Activated CD8-positive, alpha-beta T cell treated with anti-CD3 and anti-CD28 coated beads for 36 hours (primary cell): Measurements from ENCODE around the gene KY. TPM values are rescaled to one million over a fixed set of nuclear protein-coding genes. Genes with fewer than 3 reads are reported as not detected.

ENCODE experiments used
- ATAC-seq: fragments of 200-7000 bp; cut with Tn5 transposase; one replicate; pipeline ENCODE4 v1.10.0; 2021; ENCODE audit warnings: mild to moderate bottlenecking, moderate library complexity
- CTCF ChIA-PET: fragments of 350-600 bp; sonication (Branson Sonifier 250); formaldehyde crosslinking; loops from one replicate; lab custom pipeline; 2021; ENCODE audit warnings: antibody characterized with exemption; lab: Charles Lee
- POLR2A ChIA-PET: fragments of 350-600 bp; sonication (Branson Sonifier 250); formaldehyde crosslinking; loops from one replicate; lab custom pipeline; 2021; ENCODE audit warnings: antibody characterized with exemption; lab: Charles Lee
- DNase-seq: peaks from one replicate; pipeline ENCODE4 v3.0.0-alpha.2; 2020
- H3K27ac Mint-ChIP-seq: one replicate; pipeline ENCODE4 v1.8.0; 2021; ENCODE audit warnings: mild to moderate bottlenecking, mixed read lengths
- H3K27me3 Mint-ChIP-seq: one replicate; pipeline ENCODE4 v1.8.0; 2021; ENCODE audit warnings: mixed read lengths
- H3K36me3 Mint-ChIP-seq: one replicate; pipeline ENCODE4 v1.8.0; 2021; ENCODE audit warnings: low read depth, mixed read lengths
- H3K4me1 Mint-ChIP-seq: one replicate; pipeline ENCODE4 v1.8.0; 2021; ENCODE audit warnings: low read depth, mixed read lengths
- H3K4me3 Mint-ChIP-seq: one replicate; pipeline ENCODE4 v1.8.0; 2021; ENCODE audit warnings: mild to moderate bottlenecking, moderate library complexity, mixed read lengths
- H3K9me3 Mint-ChIP-seq: one replicate; pipeline ENCODE4 v1.8.0; 2021; ENCODE audit warnings: mixed read lengths
- CTCF ChIP-seq: fragments of 200-600 bp; IDR thresholded peaks from one replicate; pipeline ENCODE4 v1.8.0; 2022; ENCODE audit warnings: antibody characterized with exemption, mild to moderate bottlenecking
- intact Hi-C: fragments of 100-400 bp; cut with micrococcal nuclease; formaldehyde crosslinking; loops from one replicate; pipeline ENCODE4 v1.10.0; 2022
- total RNA-seq, 2 experiments: library from RNA; stranded (reverse); gene quantifications; one replicate each; pipeline ENCODE4 v1.2.3, GENCODE V29; 2021

The KY gene
- total RNA-seq, 2 experiments from 2014 or later: not detected

DNA sequence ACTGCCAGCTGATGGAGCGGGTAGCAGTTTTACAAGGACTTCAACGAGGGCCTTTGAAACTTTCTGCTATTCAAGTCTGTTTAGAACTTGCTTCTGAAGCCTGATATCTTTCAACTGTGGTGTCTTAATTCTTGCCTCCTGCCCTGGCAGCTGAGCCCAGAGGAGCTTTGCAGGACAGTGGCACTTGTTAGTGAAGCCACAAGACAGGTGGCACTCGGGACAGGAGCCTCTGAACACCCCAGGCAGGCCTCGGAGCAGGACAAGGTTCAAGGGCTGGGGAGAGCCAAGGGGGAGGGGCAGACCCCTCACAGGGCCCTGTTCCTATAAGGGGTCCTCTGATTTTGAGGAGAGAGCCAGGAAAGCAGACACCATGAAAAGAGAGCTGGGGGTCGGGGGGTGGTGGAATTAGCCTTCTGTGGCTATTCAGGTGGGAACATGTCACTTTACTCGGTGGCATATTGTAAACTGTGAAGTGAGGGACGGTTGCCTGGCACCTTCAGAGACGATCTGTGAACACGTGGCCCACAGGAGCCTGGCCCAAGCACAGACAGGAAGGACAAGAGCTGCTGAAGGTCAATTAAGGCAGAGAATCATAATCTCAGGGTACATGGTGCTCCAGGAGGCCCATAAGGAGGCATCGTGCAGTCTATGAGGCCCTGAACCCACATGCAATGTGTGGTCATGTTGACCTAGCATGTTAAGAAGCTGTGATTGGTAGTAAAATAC lies 30.1 kb upstream of the KY start:
- intact Hi-C loops: no loop called here
- CTCF ChIA-PET: interaction anchor here (0.9 kb wide), 1 partner anchor 80 kb away, joined by 3 read pairs; no protein-coding TSS in a partner anchor
- H3K27ac Mint-ChIP-seq: no peak overlapping the region
- no peak for TF ChIP-seq CTCF
- no peaks in the 10 kb centered on the region for H3K4me1 Mint-ChIP-seq
- no peaks in the 10 kb centered on the region for H3K27me3 Mint-ChIP-seq
- no peak overlapping the region for H3K4me3 Mint-ChIP-seq
- peaks cover 12% of the 10 kb centered on the region for H3K9me3 Mint-ChIP-seq
- no peaks in the 10 kb centered on the region for H3K36me3 Mint-ChIP-seq
- POLR2A ChIA-PET: no interaction called here
- ATAC-seq: no peak
- DNase-seq: no peak

DNA sequence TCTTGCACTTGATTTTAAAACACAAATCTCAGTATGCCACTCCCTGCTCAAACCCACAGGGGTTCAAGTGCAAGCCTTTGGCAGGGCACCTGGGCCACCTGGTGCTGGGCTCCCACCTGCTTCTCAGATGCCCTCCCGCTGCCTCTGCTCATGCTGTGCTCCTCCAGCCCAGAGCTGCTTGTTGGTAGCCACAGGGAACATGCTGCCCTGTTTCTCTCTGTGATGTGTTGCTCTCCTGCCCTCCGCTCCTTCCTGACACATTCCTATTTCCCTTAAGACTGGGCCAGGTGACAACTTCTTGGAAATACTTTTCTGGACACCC lies 27.1 kb upstream of the KY start:
- no peak for DNase-seq
- Mint-ChIP-seq H3K27me3 (peaks cover 3% of the 10 kb centered on the region), H3K36me3 (no peaks in the 10 kb centered on the region), H3K4me1 (no peaks in the 10 kb centered on the region), H3K4me3 (no peak overlapping the region), H3K27ac (no peak overlapping the region), H3K9me3 (peaks cover 31% of the 10 kb centered on the region)
- CTCF ChIA-PET: interaction anchor here (0.8 to 2.6 kb wide), 3 partner anchors 8 to 77 kb away, joined by 3 to 8 read pairs (median 4); no protein-coding TSS in a partner anchor
- TF ChIP-seq CTCF: no peak
- intact Hi-C loops: no loop called here
- POLR2A ChIA-PET: no interaction called here
- ATAC-seq: no peak

DNA sequence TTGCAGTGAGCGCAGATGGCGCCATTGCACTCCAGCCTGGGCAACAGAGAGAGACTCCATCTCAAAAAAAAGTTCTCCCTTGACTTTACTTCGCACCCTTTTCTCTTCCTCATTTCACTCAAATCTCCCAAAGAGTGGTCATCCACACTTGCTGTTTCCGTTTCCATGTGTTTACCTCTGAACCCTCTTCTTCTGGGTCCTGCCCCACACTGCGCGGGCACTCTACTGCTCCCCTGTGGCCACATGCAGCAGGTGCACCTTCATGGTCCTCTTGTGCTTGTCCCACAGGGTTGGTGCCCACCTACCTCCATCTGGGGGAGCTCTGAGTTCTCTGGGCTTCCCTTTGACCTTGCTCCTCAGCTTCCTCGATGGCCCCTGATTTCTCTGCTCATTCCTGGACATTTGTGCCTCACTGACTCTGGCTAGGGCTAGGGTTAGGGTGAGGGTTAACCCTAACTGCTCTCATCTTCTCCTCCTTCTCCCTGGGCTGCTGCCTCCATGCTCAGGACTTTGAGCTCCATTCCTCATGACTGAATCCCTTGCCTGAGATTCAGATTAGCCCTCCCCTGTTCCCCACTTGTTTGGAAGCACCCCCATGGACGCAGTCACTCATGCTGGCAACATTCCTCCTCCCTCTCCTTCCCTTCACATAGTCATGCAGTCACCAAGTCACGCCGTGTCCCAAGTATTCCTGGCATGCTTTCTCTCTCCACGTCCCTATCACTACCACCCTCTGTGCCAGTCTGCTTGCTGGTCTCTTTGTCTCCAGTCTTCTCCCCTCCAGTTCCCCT lies 26.6 kb upstream of the KY start:
- CTCF ChIA-PET: interaction anchor here (0.8 to 2.6 kb wide), 3 partner anchors 9 to 76 kb away, joined by 3 to 8 read pairs (median 4); no protein-coding TSS in a partner anchor

GRCh38 chr3:134675726-134676256 lies 25.0 kb upstream of the KY start:
- CTCF ChIA-PET: no interaction called here
- Mint-ChIP-seq H3K36me3 (no peaks in the 10 kb centered on the region), H3K4me1 (no peaks in the 10 kb centered on the region), H3K27me3 (peaks cover 3% of the 10 kb centered on the region), H3K9me3 (peaks cover 33% of the 10 kb centered on the region), H3K27ac (no peak overlapping the region), H3K4me3 (no peak overlapping the region)
- DNase-seq: no peak
- no peak for ATAC-seq
- intact Hi-C loops: no loop called here
- no peak for TF ChIP-seq CTCF
- POLR2A ChIA-PET: no interaction called here

More for the DNA sequence above, 26.6 kb upstream of the KY start:
- Mint-ChIP-seq H3K9me3 (peaks cover 33% of the 10 kb centered on the region), H3K36me3 (no peaks in the 10 kb centered on the region), H3K27ac (no peak overlapping the region), H3K4me1 (no peaks in the 10 kb centered on the region), H3K27me3 (peaks cover 3% of the 10 kb centered on the region), H3K4me3 (no peak overlapping the region)
- DNase-seq (peak; percentile 16), ATAC-seq (peak; percentile 62)
- POLR2A ChIA-PET: no interaction called here
- intact Hi-C loops: no loop called here
- peak; percentile 48 for TF ChIP-seq CTCF
